HG02642 (cell line): Measurements from ENCODE around the gene INO80B.
"Not testable (repeated sequence)": the region's sequence is repeated elsewhere in the genome, so short reads cannot be mapped to it uniquely, and the experiment has no call there.

ENCODE experiments used
- ATAC-seq: cut with Tn5 transposase; IDR thresholded peaks from one replicate; pipeline ENCODE4 v1.9.1; 2021; ENCODE audit warnings: mild to moderate bottlenecking; ENCODE audit not compliant: unreplicated experiment, poor library complexity

INO80B gene

DNA sequence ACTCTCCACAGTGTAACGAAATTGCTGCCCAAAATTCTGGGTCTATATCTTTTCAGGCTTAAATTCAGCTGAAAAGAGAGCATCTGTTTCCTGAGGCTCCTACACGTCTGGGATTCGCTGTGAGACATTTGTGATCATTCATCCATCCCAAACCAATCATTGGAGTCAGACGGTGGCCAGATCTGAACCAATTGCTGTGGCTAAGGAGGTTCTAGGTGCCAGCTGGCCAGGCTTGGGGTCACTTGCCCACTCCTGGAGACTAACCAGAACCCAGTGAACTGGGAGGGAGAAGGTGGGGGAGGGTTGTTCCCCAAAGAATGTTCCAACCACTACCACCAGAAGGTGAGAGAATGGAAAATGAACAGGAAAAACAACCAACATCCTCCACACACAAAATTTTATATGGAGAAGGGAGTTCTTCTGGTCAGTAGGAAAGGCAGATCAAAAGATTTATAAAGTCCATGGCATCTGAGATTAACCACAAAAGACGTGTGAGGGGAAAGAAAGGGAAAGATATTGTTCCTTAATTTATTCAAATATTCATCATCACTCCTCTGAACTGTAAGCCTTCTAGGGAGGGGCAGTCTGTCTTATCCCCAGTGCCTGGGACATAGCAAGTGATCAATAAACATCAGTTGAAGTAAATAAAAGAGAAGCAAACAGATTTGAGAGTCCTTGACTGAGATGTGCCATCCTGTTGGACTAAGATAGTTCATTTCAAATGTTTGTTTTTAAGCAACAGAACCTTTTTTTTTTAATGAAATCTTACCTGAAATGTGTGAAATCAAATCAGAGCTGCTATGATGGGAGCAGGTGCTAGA is 10.2 kb upstream of the INO80B start:
- no peak for ATAC-seq

DNA sequence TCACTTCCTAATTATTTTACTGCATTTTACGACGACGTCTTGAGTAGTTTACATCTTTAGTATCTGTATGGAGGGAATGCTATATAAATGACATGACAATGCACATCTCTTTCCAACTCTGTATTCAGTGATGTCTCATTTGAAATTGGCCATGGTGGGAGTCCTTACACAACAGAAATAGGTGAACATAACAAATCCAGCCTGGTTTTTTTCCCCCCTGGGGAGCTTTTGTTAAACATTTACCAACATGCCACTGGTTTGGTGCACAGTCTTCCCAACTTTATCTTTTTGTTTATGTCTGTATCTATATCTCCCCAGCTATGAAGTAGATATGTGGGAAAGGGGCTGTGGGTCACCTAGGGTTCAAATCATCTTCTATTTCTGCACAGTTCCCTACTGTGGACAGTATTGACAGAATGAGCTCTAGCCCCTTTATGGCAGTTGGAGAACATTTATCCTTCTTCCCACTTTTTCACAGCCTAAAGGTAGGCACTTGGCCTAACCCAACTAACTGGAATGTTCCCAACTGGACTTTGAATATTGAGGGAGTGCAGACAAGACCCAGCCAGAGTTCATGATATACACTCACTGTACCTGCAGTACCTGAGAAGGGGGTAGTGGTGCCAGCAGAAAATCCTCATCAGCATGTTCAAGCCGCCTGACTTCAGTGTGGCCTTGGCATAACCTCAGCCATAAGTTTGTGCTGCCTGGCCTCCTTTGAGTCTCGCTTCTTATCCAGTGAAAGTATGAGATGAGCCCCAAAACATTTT is 7.5 kb upstream of the INO80B start:
- ATAC-seq: no peak

DNA sequence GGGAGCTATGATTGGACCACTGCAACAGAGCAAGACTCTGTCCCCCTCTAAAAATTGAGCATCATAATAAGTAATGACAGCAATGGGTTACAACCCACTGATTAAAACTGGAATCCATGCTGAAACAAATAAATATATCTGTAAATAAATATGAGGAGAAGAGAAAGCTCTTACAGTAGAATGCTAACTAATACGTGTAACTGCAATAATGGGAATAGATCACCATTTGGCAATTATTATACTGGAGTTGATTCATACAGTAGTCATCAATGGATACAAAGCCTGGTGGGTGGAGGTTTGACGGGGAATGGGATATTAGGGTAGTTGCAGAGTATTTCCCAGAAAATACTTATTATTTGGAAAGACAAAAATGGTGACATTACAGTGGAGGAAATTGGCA is 6.1 kb upstream of the INO80B start:
- ATAC-seq: no peak

DNA sequence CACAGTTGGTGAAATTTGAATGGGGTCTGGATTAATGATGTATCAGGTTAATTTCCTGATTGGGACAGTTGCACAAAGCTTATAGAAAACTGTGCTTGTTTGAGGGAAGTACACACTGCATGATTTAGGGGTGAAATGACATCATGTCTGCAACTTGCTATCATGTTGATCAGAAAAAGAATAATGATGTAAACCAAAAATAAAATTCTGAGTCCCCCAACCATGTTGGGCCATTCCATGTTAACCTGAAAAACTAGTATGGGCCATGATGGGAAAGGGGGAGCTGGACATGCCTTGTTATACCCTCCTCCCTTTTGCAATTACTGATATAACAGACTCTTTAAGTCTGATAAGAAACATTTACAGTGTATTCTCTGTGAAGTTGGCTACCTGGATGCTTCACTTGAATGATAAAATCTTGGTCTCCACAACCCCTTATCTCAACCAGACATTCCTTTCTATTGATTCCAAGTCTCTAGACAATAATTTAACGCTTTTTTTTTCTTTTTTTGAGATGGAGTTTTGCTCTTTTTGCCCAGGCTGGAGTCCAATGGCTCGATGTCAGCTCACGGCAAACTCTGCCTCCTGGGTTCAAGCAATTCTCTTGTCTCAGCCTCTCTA is 4.2 kb upstream of the INO80B start:
- ATAC-seq: no peak

DNA sequence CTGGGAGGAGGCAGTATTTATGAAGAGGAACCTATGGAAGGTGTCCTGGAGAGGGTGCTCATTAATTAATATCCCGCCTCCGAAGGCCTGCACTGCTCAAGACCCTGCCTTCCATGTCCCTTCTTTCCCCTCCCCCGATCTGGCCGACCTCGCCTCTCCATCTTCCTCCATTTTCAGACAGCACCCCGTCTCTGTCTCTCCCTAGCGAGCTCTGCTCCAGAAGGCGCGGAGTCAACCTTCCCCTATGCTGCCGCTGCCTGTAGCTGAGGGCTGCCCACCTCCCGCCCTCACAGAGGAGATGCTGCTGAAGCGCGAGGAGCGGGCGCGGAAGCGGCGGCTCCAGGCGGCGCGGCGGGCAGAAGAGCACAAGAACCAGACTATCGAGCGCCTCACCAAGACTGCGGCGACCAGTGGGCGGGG is 2.3 kb downstream of the INO80B start:
- no peak for ATAC-seq

DNA sequence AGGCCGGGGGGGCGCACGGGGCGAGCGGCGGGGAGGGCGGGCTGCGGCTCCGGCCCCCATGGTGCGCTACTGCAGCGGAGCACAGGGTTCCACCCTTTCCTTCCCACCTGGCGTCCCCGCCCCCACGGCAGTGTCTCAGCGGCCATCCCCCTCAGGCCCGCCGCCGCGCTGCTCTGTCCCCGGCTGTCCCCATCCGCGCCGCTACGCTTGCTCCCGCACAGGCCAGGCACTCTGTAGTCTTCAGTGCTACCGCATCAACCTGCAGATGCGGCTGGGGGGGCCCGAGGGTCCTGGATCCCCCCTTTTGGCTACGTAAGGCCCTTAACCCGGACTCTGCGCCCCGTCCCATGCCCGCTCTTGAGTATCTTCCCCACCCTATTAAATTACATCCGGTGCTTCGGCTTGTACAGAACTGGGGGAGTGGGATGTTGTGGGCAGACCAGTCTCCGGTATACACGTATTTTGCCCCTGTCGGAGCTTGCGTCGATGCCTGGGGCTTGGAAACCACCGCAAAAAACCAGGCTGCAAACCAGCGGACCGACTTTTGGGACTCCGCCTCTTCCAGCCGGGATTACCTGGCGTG is 2.8 kb downstream of the INO80B start:
- peak; percentile 39 for ATAC-seq

DNA sequence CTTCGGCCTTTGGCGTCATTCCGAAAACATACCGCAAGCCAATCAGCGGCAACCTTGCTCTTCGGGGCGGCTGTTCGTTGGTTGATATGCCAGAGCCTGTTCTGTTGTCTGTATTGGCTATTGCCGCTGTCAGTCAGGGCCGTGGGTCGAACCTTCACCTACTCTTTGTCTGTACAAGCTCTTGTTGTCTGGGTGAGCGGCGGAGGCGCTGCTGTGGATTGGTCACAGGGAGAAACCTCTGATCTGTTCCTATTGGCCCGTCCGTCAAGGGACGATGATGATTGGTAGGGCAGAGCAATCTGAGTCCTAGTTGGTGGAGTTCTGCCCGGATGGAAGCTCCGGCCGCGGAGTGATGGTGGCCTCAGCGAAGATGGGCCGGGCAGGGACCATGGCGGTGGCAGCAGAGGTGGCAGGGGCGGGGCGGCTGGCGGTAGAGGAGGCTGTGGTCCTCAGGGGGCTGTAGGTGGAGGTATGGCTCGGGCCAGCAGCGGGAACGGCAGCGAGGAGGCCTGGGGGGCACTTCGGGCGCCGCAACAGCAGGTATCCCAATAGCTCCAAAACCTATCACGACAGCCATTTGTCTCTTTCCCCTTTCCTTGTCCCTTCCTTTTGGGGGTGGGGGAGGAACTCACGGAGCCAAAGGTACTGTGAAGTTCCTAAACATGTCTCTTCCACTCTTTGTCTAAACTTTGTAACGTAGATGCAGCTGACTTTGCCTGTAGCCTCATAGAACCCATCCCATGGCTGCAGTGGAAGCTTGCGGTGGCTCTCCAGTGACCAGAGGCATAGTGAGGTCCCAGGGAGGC is 3.4 kb downstream of the INO80B start, which contains the start of gene WBP1:
Gene WBP1 (plus strand): TSS at position 307 of the 806 bp plus-strand sequence. CDS start 165 bp downstream, at position 472.
- ATAC-seq: peak; percentile 86

DNA sequence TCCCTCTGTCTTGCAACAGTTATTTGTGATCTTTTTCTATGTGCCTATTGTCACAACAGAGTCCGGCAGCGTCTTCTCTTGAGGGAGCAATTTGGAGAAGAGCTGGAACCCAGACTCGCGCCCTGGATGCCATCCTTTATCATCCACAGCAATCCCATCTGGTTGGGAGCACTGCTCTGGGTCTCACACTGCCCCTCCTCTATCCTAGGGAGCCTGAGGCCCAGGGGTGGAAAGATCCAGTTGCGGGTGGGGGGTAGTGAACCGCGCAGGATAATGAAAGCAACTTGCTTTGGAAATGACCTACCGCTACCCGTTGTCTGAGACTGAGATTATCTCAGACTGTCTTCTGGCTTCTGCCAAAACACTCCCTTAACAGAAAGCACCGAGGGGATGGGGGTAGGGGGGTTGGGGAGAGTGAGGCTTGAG is 4.1 kb downstream of the INO80B start:
- ATAC-seq: no peak

DNA sequence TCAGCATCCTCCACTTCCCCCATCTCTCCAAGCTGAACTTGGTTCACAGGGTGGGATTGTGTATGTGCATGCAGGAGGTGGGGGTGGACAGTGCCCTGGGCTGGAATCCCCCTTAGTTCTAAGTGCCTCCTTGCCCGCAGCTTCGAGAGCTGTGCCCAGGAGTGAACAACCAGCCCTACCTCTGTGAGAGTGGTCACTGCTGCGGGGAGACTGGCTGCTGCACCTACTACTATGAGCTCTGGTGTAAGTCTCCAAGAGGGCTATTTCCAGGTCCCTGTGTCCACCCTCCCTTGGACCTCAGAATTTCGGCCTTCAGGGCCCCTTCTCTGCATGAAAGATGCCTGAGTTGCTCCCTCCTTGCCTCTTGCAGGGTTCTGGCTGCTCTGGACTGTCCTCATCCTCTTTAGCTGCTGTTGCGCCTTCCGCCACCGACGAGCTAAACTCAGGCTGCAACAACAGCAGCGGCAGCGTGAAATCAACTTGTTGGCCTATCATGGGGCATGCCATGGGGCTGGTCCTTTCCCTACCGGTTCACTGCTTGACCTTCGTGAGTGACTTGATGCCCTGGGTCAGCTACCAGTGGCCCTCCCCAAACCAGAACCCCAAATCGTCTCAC is 4.7 kb downstream of the INO80B start:
- ATAC-seq: not testable (repeated sequence)

DNA sequence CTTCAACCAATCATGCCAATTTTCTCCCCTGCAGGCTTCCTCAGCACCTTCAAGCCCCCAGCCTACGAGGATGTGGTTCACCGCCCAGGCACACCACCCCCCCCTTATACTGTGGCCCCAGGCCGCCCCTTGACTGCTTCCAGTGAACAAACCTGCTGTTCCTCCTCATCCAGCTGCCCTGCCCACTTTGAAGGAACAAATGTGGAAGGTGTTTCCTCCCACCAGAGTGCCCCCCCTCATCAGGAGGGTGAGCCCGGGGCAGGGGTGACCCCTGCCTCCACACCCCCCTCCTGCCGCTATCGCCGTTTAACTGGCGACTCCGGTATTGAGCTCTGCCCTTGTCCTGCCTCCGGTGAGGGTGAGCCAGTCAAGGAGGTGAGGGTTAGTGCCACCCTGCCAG is 5.3 kb downstream of the INO80B start:
- ATAC-seq: not testable (repeated sequence)

DNA sequence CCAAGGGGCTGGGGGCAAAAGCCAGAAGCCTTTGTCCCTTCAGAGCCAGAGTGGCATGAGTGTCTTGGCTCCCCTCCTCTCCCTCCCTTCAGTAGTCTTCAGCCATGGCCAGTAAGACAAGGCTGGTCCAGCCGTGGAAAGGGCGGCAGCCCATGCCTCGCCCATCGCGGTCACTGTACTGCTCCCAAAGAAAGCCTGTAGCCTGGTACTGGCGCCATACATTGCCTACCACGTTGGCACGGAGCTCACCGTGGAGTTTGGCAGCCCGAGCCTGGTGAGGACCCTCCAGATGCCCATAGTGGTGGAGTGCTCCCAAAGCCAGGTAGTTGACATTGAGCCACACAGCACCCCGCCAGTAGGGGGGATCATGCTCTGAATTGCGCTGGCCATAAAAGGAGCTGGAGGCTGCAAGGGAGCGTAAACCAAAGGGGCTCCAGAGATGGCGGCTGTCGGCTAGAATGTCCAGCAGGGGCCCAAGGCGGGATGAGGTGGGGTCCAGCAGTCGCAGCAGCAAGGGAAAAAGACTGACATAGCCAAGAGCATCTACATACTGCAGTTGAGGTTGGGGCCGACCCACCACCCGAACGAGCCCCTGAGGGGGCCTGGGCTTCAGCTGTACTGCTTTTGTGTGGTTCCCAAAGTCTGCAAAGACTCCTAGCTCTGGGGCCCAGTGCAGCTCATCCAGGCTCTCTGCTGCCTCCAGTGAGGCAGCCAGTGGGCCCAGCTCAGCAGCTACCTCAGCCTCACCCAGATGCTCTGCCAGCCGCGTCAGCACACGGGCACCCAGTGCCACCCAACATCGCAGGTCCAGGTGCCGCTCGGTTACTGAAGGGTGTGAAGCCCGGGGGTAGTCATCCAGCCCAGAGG is 6.5 kb downstream of the INO80B start:
- ATAC-seq: no peak

DNA sequence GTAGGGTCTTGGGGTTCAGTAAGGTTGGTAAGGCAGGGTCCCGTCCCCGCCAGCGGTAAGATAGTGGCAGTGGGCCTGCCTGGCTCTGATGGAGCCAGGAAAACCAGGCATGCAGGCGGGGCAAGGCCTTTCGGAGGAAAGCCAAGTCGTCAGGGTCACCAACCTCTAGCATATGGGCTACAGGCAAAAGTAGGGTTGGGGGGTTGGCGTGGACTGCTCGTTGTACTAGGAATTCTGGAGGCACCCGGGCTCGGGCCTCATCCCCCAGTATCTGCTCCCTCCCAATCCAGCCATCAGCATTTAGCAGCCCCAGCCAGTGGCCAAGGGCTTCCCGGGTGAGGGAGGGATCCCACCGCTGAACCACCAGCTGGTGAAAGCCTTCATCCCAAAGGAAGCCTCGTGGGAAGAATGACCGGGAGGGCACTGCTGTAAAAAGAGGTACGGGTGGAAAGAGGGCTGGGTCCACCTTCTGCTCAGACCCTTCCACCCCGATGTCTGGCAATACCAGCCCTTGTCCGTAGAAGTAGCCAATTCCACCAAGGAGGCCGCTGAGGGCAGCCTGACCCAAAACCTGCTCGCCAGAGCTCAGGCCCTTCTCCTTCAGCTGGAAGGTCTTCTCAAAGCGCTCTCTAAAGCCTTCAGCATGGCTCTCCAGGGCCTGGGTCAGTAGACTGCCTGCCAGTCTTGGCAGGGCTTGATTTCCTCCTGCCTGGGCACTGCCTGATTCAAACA is 7.3 kb downstream of the INO80B start:
- no peak for ATAC-seq

DNA sequence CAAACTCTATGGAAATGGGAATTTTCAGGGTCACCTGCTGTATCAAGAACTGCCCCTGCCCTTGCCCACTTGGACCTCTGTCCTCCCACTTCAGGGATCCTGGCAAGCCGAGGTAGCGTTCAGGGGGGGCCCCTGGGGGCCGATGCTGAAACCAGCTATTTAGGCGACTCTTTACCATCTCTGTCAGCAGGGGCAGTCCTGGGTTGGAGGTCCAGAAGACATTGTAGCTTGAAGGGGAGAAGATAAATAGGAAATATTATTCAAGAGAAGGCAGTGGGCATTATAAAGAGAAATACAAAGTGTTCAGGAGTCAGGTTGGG is 7.9 kb downstream of the INO80B start:
- ATAC-seq: no peak

DNA sequence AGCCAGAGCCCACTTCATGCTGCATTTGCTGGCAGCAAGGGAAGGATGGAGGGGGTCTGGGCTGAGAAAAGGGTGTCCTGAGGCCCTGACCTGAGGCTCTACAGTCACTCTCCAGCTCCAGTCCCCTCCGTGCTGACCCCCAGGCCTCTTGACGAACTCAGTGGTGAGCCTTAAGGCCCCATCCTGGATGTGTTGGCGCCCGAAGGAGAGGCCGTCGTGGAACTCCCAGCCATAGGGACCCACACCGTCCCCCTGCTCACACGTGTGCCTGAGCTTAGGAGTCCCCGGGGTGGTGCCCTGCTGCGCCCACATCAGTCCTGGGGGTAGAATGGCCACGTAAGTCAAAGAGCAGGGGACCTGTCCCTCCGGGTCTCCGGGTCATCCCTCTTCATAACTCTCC is 9.5 kb downstream of the INO80B start:
- peak; percentile 5 for ATAC-seq

DNA sequence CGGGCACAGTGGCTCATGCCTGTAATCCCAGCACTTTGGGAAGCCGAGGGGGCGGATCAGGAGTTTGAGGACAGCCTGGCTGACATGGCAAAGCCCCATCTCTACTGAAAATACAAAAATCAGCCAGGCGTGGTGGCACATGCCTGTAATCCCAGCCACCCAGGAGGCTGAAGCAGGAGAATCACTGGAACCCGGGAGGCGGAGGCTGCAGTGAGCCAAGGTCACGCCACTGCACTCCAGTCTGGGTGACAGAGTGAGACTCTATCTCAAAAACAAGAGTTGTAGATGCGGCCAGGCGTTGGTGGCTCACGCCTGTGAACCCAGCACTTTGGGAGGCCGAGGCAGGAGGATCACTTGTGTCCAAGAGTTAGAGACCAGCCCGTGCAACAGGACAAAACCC is 15.9 kb downstream of the INO80B start:
- ATAC-seq: not testable (repeated sequence)

DNA sequence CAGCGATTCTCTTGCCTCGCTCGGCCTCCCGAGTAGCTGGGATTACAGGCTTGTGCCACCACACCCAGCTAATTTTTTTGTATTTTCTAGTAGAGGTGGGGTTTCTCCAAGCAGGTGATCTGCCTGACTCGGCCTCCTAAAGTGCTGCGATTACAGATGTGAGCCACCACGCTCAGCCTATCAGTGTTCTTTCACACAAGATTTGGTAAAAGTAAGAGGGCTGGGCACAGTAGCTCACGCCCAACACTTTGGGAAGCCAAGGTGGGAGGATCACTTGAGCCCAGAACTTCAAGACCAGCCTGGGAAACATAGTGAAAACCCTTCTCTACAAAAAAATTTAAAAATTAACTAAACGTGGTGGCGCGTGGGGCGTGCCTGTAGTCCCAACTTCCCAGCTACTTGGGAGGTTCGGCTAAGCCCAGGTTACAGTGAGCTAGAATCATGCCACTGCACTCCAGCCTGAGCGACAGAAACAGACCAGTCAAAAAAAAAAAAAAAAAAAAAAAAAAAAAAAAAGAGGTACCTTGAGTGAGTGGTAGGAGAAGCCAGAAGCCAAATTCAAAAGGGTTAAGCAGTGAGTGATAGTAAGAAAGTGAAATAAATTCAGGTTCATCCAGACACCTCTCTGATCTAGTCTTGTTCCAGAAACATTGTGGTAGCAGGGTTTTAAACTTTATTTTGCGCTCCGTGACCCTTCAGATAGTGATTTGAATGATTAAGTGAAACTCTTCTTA is 16.6 kb downstream of the INO80B start:
- no peak for ATAC-seq
